Measurements from ENCODE around the gene SGK1.
A peak's percentile ranks its signal among the peaks of the same experiment; 100 is the strongest.
"Not testable (repeated sequence)": the region's sequence is repeated elsewhere in the genome, so short reads cannot be mapped to it uniquely, and the experiment has no call there.

The SGK1 gene

GRCh38 chr6:134187154-134187553, 130.8 kb downstream of the SGK1 start:
- DNase-seq (ENCODE audit: low spot score), result no peak

- DNase-seq (ENCODE audit: low spot score), result no peak
Measured at GRCh38 chr6:134186355-134186754, 131.6 kb downstream of the SGK1 start.

GRCh38 chr6:134185277-134185676, 132.6 kb downstream of the SGK1 start:
- no peak for DNase-seq (ENCODE audit: low spot score)

DNA sequence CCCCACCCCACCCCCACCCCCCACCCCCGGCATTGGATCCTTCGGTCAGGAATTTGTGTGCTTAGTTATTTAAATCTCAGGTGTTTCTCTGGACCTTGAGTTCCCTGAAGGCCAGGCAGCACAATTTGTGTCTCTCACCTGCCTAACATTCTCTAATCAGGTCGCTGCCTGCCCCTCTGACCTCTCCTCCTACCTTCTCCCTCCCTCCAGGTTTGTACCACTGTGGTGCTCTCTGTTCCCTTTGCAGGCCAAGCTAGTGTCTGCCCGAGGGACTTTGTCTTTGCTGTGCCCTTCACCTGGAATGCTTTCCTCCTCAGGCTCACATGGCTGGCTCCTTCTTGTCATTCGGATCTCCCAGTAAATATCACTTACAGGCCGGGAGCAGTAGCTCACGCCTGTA, 134.1 kb downstream of the SGK1 start:
- DNase-seq (ENCODE audit: low spot score), result no peak

GRCh38 chr6:134182528-134182927, 135.4 kb downstream of the SGK1 start:
- no peak for DNase-seq (ENCODE audit: low spot score)

DNA sequence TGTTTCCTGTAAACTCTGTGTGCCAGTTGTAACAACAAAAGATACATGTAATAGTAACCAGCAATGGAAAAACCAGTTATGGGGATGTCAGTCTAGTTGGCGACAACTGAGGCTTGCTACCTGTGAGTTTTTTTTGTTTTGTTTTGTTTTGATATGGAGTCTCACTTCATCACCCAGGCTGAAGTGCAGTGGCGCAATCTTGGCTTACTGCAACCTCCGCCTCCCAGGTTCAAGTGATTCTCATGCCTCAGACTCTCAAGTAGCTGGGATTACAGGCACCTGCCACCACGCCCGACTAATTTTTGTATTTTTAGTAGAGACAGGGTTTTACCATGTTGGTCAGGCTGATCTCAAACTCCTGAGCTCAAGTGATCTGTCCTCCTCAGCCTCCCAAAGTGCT, 136.2 kb downstream of the SGK1 start:
- not testable (repeated sequence) for DNase-seq (ENCODE audit: low spot score)

GRCh38 chr6:134181251-134181650, 136.7 kb downstream of the SGK1 start:
- DNase-seq (ENCODE audit: low spot score), result not testable (repeated sequence)

GRCh38 chr6:134180540-134180939, 137.4 kb downstream of the SGK1 start:
- DNase-seq (ENCODE audit: low spot score), result not testable (repeated sequence)

- DNase-seq (ENCODE audit: low spot score), result peak; percentile 89
Measured at GRCh38 chr6:134178161-134179044, 139.5 kb downstream of the SGK1 start.

DNA sequence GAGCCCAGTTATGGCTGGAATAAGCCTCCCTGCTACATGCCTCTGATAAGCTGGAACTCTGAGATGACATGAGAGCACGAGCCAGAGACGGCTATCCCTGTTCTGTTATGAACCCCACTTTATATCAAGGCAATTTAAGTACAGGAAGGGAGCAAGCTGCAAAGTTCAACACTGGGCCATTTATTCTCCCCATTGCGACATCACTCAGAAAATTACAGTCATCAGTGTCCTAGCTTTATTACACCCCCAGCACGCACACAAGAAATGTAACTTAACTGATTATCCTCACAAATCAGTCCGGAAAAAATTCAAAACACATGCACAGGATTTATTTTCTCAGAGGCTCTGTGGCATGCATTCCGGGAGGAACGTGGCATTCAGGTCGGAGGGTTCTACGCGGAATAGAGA, 140.2 kb downstream of the SGK1 start:
- no peak for DNase-seq (ENCODE audit: low spot score)

DNA sequence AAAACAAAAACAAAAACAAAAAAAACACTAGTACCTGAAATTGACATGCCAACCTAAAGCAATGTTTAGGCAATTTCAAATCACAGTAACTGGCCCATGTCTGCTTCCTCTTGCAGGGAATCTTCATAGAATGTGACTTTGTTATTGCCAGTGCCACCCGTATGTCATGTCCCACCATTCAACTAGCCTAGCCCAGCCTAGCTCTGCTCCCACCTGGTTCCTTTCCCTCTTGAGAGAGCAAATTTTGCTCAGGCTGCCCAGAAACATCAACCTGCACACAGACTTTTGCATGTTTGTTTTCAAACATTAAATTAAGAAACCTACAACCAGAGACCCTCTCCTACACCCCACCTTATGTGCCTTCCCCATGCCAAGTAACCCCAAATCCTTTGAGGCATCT, 140.7 kb downstream of the SGK1 start:
- DNase-seq (ENCODE audit: low spot score), result no peak

GRCh38 chr6:134176264-134176975, 141.5 kb downstream of the SGK1 start:
- DNase-seq (ENCODE audit: low spot score), result no peak

DNA sequence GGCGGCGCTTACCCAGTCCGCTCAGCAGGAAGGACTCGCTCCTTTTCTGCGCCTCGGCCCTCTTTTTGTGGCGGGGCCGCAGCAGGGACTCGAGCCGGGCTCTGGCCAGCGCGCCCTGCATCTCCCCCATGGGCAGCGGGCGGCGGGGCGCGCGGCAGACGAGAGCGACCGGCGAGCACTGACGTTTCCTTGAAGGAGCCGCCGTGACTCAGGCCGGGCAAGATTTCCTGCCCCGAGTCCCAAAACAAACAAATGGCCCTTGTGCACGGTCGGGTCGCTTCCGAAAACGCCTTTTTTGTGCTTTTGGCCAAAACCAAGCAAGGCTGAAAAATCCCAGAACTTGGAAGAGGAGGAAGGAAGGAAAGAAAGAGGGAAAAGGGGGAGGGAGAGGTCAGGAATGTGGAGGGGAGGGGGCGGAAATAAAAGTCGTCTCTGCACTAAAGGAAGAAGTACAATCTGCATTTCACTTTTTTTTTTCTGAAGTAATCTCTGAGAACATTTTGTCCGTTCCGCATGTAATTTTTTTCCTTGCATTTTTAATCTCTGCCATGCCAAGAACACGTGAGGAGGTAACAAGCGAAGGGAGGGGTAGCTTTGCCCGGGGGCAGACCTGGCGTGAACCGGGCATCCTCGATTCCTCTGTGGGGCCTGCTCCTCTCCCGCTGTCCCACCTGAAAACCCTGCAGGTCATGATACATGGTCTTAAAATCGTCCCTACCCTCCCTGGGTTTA, 142.2 kb downstream of the SGK1 start:
- DNase-seq (ENCODE audit: low spot score), result peak; percentile 49

DNA sequence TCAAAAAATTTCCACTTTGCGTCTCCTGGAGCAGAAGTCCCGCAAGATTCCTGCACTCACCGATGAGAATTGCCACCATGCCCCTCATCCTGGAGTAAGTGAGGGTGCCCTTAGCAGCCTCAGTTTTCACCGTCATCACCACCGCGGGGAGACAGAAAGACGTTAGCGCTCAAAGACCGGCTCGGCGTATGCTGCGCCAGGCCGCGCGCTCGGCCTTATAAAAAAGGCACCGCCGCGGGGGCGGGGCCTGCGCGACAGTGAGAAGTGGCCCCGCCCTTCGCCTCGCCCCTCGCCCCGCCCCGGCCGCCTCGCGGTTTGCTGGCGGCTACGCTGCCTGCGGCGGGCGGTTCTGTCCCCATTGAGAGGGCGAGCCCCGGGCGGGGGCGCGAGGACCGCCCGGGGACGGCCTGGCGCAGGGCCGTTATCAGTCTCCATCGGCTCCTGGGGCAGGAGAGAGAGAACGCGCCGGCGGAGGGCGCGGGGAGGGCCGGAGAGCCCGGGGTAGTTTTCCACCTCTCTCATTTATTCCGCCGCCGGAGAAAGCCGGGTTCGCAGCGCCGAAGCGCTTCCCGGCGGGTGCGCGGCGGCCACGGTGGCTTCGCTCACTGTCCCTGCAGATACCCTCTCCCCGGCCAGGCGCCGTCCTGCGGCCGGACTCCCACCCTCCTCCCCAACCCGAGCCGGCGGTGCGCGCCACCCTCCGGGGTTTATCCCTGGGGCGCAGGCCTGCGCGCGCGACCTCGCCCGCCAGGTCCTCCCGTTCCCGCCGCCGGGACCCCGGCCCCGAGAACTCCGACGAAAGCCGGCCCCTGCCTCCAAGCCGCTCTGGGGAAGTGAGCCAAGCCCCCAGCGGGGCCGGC, 143.0 kb downstream of the SGK1 start:
- peak; percentile 92 for DNase-seq (ENCODE audit: low spot score)

GRCh38 chr6:134173936-134174671, 143.8 kb downstream of the SGK1 start:
- peak; percentile 86 for DNase-seq (ENCODE audit: low spot score)

- DNase-seq (ENCODE audit: low spot score), result no peak
Measured at GRCh38 chr6:134173366-134173725, 144.6 kb downstream of the SGK1 start.

- no peak for DNase-seq (ENCODE audit: low spot score)
Measured at GRCh38 chr6:134172706-134173365, 145.1 kb downstream of the SGK1 start.

- DNase-seq (ENCODE audit: low spot score), result no peak
Measured at GRCh38 chr6:134172020-134172705, 145.7 kb downstream of the SGK1 start.

DNA sequence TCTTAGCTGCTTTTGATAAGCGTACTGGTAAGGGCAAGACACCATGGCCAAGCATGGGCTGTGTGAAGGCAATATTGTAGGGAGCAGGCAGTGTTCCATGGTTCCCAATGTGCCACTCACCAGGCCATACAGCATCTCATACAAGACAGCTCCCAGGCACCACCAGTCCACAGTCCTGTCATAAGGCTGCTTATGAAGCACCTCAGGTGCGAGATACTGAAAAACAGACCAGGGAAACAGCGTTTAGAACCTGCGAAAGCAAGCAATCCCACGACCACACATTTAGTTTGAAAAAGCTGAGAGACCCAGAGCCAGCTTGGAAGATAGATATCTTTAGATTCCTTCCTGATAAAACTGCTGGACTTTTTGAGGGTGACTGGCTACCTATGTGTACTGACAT, 146.4 kb downstream of the SGK1 start:
- no peak for DNase-seq (ENCODE audit: low spot score)

DNA sequence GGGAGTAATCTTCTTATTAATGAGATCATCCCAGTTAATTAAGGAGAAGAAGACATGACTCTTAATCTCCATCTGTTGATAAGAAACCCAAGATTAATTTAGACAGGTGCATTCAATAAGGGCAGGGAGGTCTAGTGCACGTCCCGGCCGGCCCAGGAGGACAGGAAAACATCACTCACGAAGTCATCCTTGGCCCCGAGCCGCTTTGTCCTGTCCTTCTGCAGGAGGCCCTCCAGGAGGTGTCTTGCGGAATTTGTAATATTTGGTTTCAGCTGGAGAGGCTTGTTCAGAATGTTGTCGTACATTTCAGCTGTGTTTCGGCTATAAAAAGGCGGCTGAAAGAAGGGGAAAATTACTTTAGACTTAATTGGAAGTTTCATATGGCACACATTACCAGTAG, 147.1 kb downstream of the SGK1 start:
- no peak for DNase-seq (ENCODE audit: low spot score)
